ENCODE measurements around the gene ARSJ. TPM values are rescaled to one million over a fixed set of nuclear protein-coding genes. Genes with fewer than 3 reads are reported as not detected.

Gene ARSJ
- total RNA-seq, 4 donors from 2014 or later: 18.1 to 26.0 (median 21.2) TPM

DNA sequence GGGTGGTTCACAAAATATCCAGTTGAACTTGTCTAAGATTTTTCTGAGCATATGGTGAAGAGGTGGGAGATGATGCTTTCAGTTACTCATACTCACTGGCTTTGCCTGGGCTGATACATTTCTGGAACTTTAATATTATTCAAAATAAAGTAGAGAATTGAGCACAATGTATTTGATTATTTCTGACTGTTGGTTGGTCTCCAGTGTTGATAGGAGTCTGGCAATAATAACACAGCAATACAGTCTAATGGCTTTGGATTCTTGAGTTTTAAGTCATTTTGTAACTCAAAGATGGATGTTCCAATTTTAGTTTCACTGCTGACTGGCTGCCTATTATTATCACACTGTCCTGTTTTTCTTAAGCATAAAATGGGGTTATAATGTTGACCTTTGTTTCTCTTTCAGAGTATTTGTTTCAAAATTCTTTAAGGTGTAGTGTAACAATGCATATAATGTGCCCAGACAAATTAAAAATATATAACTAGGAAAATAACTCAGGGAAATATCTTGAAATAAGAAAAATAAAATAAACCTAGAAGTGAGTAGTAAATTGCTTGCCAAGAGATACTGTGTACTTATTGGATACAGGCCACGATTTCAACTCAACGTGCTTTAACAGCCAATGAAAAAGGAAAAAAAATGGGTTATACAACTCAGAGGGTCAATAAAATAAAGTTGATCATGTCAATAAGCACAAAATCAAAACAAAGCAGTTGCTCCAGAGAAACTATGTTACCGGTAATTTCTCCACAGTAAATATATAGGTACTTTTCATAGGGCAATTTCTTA, 99.0 kb downstream of the ARSJ start:
- no peaks in the 10 kb centered on the region for H3K9me3 ChIP-seq
- H3K36me3 ChIP-seq: no peaks in the 10 kb centered on the region
- intact Hi-C loops (cut with DNase I): no loop called here
- no peak overlapping the region for H3K4me3 ChIP-seq
- WGBS: 51% methylated on average over 3 of the region's 3 CpGs
- no peak for DNase-seq (ENCODE audit: extremely low spot score)
- H3K27ac ChIP-seq (replicated peaks in 1 of 4): no peak overlapping the region
- no peaks in the 10 kb centered on the region for H3K4me1 ChIP-seq
- TF ChIP-seq POLR2A (IDR thresholded peaks at IDR 0.05; ENCODE audit: low read depth): no peak
- TF ChIP-seq POLR2AphosphoS5 (IDR thresholded peaks at IDR 0.05): no peak
- TF ChIP-seq, protein P1, sequence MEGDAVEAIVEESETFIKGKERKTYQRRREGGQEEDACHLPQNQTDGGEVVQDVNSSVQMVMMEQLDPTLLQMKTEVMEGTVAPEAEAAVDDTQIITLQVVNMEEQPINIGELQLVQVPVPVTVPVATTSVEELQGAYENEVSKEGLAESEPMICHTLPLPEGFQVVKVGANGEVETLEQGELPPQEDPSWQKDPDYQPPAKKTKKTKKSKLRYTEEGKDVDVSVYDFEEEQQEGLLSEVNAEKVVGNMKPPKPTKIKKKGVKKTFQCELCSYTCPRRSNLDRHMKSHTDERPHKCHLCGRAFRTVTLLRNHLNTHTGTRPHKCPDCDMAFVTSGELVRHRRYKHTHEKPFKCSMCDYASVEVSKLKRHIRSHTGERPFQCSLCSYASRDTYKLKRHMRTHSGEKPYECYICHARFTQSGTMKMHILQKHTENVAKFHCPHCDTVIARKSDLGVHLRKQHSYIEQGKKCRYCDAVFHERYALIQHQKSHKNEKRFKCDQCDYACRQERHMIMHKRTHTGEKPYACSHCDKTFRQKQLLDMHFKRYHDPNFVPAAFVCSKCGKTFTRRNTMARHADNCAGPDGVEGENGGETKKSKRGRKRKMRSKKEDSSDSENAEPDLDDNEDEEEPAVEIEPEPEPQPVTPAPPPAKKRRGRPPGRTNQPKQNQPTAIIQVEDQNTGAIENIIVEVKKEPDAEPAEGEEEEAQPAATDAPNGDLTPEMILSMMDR (IDR thresholded peaks at IDR 0.05): no peak
- TF ChIP-seq EP300 (IDR thresholded peaks at IDR 0.05): no peak
- H3K27me3 ChIP-seq: no peaks in the 10 kb centered on the region

DNA sequence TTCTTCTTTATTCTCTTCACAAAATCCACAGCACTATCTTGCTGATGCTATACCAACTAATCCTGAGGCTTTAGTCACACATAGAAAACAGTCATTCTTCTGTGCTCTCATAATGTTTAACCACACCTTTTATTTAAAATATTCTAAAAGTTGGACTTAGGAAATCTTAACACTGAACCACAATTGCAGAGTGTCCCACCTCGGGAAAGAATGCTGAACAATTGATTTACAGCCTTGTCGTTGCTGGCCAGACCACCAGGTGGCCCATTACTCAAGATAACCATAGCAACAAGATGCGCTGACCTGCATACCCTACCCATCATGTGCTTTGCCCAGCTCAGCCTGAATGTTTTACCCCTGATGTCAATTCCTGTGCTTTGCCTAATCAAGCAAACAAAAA, 100.8 kb downstream of the ARSJ start:
- no peak overlapping the region for H3K27ac ChIP-seq (replicated peaks in 1 of 4)
- DNase-seq (ENCODE audit: extremely low spot score): no peak
- 49% methylated on average over 3 of the region's 3 CpGs for WGBS
- intact Hi-C loops (cut with DNase I): no loop called here
- H3K27me3 ChIP-seq: no peaks in the 10 kb centered on the region
- H3K36me3 ChIP-seq: no peaks in the 10 kb centered on the region
- TF ChIP-seq EP300 (IDR thresholded peaks at IDR 0.05) (no peak), POLR2AphosphoS5 (IDR thresholded peaks at IDR 0.05) (no peak), POLR2A (IDR thresholded peaks at IDR 0.05; ENCODE audit: low read depth) (no peak)
- TF ChIP-seq, protein P1 (IDR thresholded peaks at IDR 0.05): peak in 1 of 3 experiments; percentile 13
- no peaks in the 10 kb centered on the region for H3K9me3 ChIP-seq
- H3K4me1 ChIP-seq: no peaks in the 10 kb centered on the region
- no peak overlapping the region for H3K4me3 ChIP-seq

DNA sequence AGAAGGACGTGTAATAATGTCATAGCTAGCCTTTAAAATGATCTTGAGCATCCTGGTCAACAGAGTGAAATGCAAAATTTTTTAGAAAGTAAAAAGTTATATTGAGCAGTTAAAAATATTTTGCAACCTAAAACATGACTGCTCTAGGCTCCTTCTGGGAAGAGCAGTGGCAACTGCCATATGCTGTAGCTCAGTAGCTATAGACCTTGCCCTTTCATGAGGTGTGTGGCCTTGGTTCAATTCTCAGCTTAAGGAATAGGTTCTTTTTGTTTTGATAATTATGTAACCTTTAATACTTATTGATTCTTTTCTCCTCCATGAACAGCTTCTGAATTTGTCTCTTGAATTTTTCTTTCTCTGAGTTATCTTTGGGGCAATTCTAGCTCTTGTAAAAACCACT, 105.0 kb downstream of the ARSJ start:
- Histone ChIP-seq H3K27me3 (no peaks in the 10 kb centered on the region), H3K36me3 (no peaks in the 10 kb centered on the region), H3K27ac (replicated peaks in 1 of 4) (no peak overlapping the region), H3K4me3 (no peak overlapping the region), H3K9me3 (no peaks in the 10 kb centered on the region), H3K4me1 (no peaks in the 10 kb centered on the region)
- intact Hi-C loops (cut with DNase I): no loop called here
- DNase-seq (ENCODE audit: extremely low spot score): no peak
- TF ChIP-seq, protein P1 (IDR thresholded peaks at IDR 0.05): no peak
- TF ChIP-seq POLR2A (IDR thresholded peaks at IDR 0.05; ENCODE audit: low read depth) (no peak), EP300 (IDR thresholded peaks at IDR 0.05) (no peak), POLR2AphosphoS5 (IDR thresholded peaks at IDR 0.05) (no peak)
- WGBS: 93% methylated on average over 1 of the region's 1 CpG

DNA sequence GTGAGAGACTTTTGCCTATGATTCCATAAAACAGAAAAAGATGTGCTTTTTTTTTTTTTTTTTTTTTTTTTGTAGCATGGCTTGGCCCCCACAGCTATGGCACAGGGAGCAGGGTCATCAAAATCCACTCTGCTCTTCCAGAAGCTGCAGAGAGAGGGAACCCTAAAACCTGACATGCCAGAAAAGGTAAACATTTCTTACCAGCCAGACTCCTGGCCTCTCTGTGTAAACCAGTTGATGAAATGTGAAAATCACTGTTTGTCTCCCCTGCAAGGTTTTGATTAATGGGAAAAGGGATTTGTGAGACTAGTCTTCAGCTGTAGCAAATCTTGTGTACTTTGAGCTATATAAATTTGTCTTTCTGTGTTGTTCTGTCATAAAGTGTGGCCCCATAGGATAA, 105.9 kb downstream of the ARSJ start:
- Histone ChIP-seq H3K36me3 (no peaks in the 10 kb centered on the region), H3K9me3 (no peaks in the 10 kb centered on the region), H3K4me1 (no peaks in the 10 kb centered on the region), H3K27ac (replicated peaks in 1 of 4) (no peak overlapping the region), H3K4me3 (no peak overlapping the region), H3K27me3 (no peaks in the 10 kb centered on the region)
- intact Hi-C loops (cut with DNase I): no loop called here
- TF ChIP-seq, protein P1 (IDR thresholded peaks at IDR 0.05): no peak
- TF ChIP-seq EP300 (IDR thresholded peaks at IDR 0.05) (no peak), POLR2A (IDR thresholded peaks at IDR 0.05; ENCODE audit: low read depth) (no peak), POLR2AphosphoS5 (IDR thresholded peaks at IDR 0.05) (no peak)
- DNase-seq (ENCODE audit: extremely low spot score): no peak

Data from esophagus muscularis mucosa (tissue), 4 donors.